ENCODE measurements around the gene CCDC57. TPM values are rescaled to one million over a fixed set of nuclear protein-coding genes. Genes with fewer than 3 reads are reported as not detected.

CCDC57 gene
- total RNA-seq, 6 experiments from 2014 or later: 10.1 to 37.4 (median 17.2) TPM

- no peak for ATAC-seq
- Histone ChIP-seq H3K4me3 (no peak overlapping the region), H3K4me1 (peaks cover 0 to 5% (median 0%) of the 10 kb centered on the region in 4 donors), H3K27ac (no peak overlapping the region), H3K27me3 (no peaks in the 10 kb centered on the region), H3K36me3 (no peaks in the 10 kb centered on the region), H3K9me3 (no peaks in the 10 kb centered on the region)
- WGBS (ENCODE audit: insufficient coverage, low coverage, low lambda C conversion rate, missing lambda C conversion rate): 96% methylated on average over 16 of the region's 31 CpGs
- DNase-seq: no peak
- intact Hi-C loops (cut with DNase I): no loop called here
- TF ChIP-seq POLR2A (IDR thresholded peaks at IDR 0.05) (no peak), CTCF (IDR thresholded peaks at IDR 0.05) (no peak)
Measured at GRCh38 chr17:82180776-82181528, 31.7 kb downstream of the CCDC57 start.

- 94% methylated on average over 5 of the region's 10 CpGs for WGBS (ENCODE audit: insufficient coverage, low coverage, low lambda C conversion rate, missing lambda C conversion rate)
- no peaks in the 10 kb centered on the region for H3K36me3 ChIP-seq
Measured at GRCh38 chr17:82179946-82180475, 32.6 kb downstream of the CCDC57 start.

GRCh38 chr17:82179412-82179811, 33.2 kb downstream of the CCDC57 start:
- WGBS (ENCODE audit: insufficient coverage, low coverage, low lambda C conversion rate, missing lambda C conversion rate): 90% methylated on average over 7 of the region's 13 CpGs
- no peak for ATAC-seq
- no peak for DNase-seq
- Histone ChIP-seq H3K4me3 (no peak overlapping the region), H3K4me1 (peaks cover 0 to 5% (median 0%) of the 10 kb centered on the region in 4 donors), H3K9me3 (no peaks in the 10 kb centered on the region), H3K27me3 (no peaks in the 10 kb centered on the region), H3K27ac (no peak overlapping the region), H3K36me3 (no peaks in the 10 kb centered on the region)
- intact Hi-C loops (cut with DNase I): no loop called here
- TF ChIP-seq POLR2A (IDR thresholded peaks at IDR 0.05): no peak
- TF ChIP-seq CTCF (IDR thresholded peaks at IDR 0.05): no peak

More at GRCh38 chr17:82179946-82180475, 32.6 kb downstream of the CCDC57 start:
- ATAC-seq (no peak), DNase-seq (no peak)
- Histone ChIP-seq H3K4me1 (peaks cover 0 to 5% (median 0%) of the 10 kb centered on the region in 4 donors), H3K9me3 (no peaks in the 10 kb centered on the region), H3K27ac (no peak overlapping the region), H3K27me3 (no peaks in the 10 kb centered on the region), H3K4me3 (no peak overlapping the region)
- TF ChIP-seq POLR2A (IDR thresholded peaks at IDR 0.05) (no peak), CTCF (IDR thresholded peaks at IDR 0.05) (no peak)
- intact Hi-C loops (cut with DNase I): no loop called here

GRCh38 chr17:82178499-82179261, 34.0 kb downstream of the CCDC57 start:
- 76% methylated on average over 10 of the region's 24 CpGs for WGBS (ENCODE audit: insufficient coverage, low coverage, low lambda C conversion rate, missing lambda C conversion rate)
- intact Hi-C loops (cut with DNase I): no loop called here
- Histone ChIP-seq H3K27ac (no peak overlapping the region), H3K27me3 (no peaks in the 10 kb centered on the region), H3K9me3 (no peaks in the 10 kb centered on the region), H3K4me3 (no peak overlapping the region), H3K4me1 (peaks cover 0 to 5% (median 0%) of the 10 kb centered on the region in 4 donors), H3K36me3 (no peaks in the 10 kb centered on the region)
- DNase-seq (no peak), ATAC-seq (no peak)
- TF ChIP-seq POLR2A (IDR thresholded peaks at IDR 0.05) (no peak), CTCF (IDR thresholded peaks at IDR 0.05) (no peak)

All from right lobe of liver (tissue), 6 donors.